Activated naive CD8-positive, alpha-beta T cell treated with anti-CD3 and anti-CD28 coated beads, Interleukin-2, amount 10 ng/mL, durations not matched to agents 7 days and 5 days (primary cell): Measurements from ENCODE around the gene CREB3L2. TPM values are rescaled to one million over a fixed set of nuclear protein-coding genes. Genes with fewer than 3 reads are reported as not detected.
A peak's percentile ranks its signal among the peaks of the same experiment; 100 is the strongest.
"Not testable (repeated sequence)": the region's sequence is repeated elsewhere in the genome, so short reads cannot be mapped to it uniquely, and the experiment has no call there.

Experiments used
- ATAC-seq: fragments of 150-1000 bp; cut with Tn5 transposase; one replicate; pipeline ENCODE4 v1.10.0; 2021; ENCODE audit warnings: low read depth, moderate library complexity
- POLR2A ChIA-PET: fragments of 350-600 bp; sonication (Branson Sonifier 250); formaldehyde crosslinking; loops from one replicate; lab custom pipeline; 2021; ENCODE audit warnings: antibody characterized with exemption; lab: Charles Lee
- DNase-seq: peaks from one replicate; pipeline ENCODE4 v3.0.0; 2021
- H3K27ac Mint-ChIP-seq: one replicate; pipeline ENCODE4 v1.8.0; 2022; ENCODE audit warnings: mild to moderate bottlenecking, mixed read lengths
- H3K27me3 Mint-ChIP-seq: one replicate; pipeline ENCODE4 v1.8.0; 2022; ENCODE audit warnings: mild to moderate bottlenecking, moderate library complexity, mixed read lengths
- H3K36me3 Mint-ChIP-seq: one replicate; pipeline ENCODE4 v1.8.0; 2021; ENCODE audit warnings: mild to moderate bottlenecking, mixed read lengths
- H3K4me1 Mint-ChIP-seq: one replicate; pipeline ENCODE4 v1.8.0; 2021; ENCODE audit warnings: mixed read lengths
- H3K4me3 Mint-ChIP-seq: one replicate; pipeline ENCODE4 v1.8.0; 2022; ENCODE audit warnings: mild to moderate bottlenecking, moderate library complexity, mixed read lengths
- H3K9me3 Mint-ChIP-seq: one replicate; pipeline ENCODE4 v1.8.0; 2021; ENCODE audit warnings: mixed read lengths
- total RNA-seq, 2 experiments: library from RNA; stranded (reverse); gene quantifications; one replicate each; pipeline ENCODE4 v1.2.3, GENCODE V29; 2021

CREB3L2 gene
- total RNA-seq, 2 experiments from 2014 or later: 20.6 to 25.4 TPM

- POLR2A ChIA-PET: no interaction called here
- Mint-ChIP-seq H3K4me3 (no peak overlapping the region), H3K36me3 (peaks cover 8% of the 10 kb centered on the region), H3K9me3 (peaks cover 13% of the 10 kb centered on the region), H3K4me1 (peaks cover 12% of the 10 kb centered on the region), H3K27me3 (peaks cover 8% of the 10 kb centered on the region), H3K27ac (no peak overlapping the region)
- ATAC-seq (no peak), DNase-seq (no peak)
Measured at GRCh38 chr7:138025215-138026186, 23.6 kb upstream of the CREB3L2 start.

DNA sequence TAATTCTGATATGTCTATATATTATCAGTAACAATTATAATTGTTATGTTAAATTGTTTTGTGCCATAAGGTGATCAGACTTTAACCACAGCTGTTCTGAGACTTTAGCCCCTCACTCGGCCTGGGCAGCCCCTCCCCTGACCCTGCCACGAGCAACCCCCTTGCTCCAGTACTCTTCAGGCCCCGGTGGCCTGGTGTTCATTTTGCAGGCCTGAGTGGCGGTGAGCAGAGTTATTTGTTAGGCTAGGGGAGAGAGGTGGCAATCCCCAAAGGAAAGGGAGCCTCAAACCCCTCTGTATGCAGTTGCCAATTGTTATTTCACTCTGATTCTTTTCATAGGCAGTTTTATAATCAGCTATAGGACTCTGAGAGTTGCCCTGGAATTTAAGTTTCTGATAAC lies 22.9 kb upstream of the CREB3L2 start:
- DNase-seq (no peak), ATAC-seq (no peak)
- no peak overlapping the region for H3K4me3 Mint-ChIP-seq
- peaks cover 13% of the 10 kb centered on the region for H3K9me3 Mint-ChIP-seq
- H3K27me3 Mint-ChIP-seq: peaks cover 8% of the 10 kb centered on the region
- POLR2A ChIA-PET: interaction anchor here (1.7 kb wide), 1 partner anchor 23 kb away, joined by 4 read pairs; the partner anchor contains the start of gene CREB3L2
- H3K4me1 Mint-ChIP-seq: peaks cover 12% of the 10 kb centered on the region
- H3K27ac Mint-ChIP-seq: no peak overlapping the region
- H3K36me3 Mint-ChIP-seq: peaks cover 8% of the 10 kb centered on the region

DNA sequence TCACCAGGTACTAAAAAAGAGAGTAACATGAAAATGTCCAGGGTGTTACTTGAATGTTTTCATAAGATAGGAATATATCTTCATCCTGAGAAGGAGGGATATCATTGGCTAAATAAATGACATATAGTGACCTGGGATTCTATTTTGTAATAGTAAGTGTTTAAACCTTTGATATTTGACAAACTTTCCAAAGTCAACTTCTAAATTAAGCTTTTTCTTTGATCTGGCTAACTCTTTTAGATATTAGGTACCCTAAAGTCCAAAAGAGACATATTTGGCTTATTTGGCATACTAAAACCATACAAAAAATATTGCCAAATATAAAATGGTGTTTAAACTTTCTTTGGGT lies 22.4 kb upstream of the CREB3L2 start:
- POLR2A ChIA-PET: interaction anchor here (1.7 kb wide), 1 partner anchor 23 kb away, joined by 4 read pairs; the partner anchor contains the start of gene CREB3L2
- Mint-ChIP-seq H3K27ac (peak overlapping the region; percentile 70), H3K9me3 (peaks cover 13% of the 10 kb centered on the region), H3K4me1 (peaks cover 12% of the 10 kb centered on the region), H3K36me3 (peaks cover 8% of the 10 kb centered on the region), H3K4me3 (peak overlapping the region; percentile 20), H3K27me3 (peaks cover 8% of the 10 kb centered on the region)
- ATAC-seq: no peak
- no peak for DNase-seq

DNA sequence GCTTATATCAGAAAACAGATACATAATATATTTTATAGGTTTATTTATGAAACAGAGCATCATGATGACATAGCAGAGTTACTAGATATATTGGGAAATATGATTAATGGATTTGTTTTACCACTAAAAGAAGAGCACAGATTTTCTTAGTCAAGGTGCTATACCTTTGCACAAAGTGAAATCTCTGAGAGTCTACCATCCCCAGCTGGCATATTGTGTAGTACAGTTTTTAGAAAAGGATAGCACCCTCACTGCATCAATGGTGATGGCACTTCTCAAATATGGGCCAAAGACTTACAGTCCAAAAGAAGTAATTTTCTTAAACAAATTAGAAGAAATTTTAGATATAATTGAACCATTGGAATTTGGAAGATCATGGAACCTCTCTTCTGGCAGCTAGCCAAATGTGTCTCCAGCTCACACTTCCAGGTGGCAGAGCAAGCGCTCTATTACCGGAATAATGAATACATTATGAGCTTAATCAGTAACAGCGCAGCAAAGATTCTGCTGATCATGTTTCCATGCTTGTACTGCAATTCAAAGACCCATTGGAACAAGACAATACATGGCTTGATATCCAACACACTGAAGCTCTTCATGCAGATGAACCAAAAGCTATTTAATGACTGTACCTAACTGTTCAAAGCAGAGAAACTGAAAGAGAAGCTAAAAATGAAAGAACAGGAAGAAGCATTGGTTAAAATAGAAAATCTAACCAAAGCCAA lies 21.9 kb upstream of the CREB3L2 start:
- peaks cover 8% of the 10 kb centered on the region for H3K36me3 Mint-ChIP-seq
- peak overlapping the region; percentile 70 for H3K27ac Mint-ChIP-seq
- H3K27me3 Mint-ChIP-seq: peaks cover 7% of the 10 kb centered on the region
- ATAC-seq: peak; percentile 95
- no peak for DNase-seq
- H3K4me1 Mint-ChIP-seq: peaks cover 12% of the 10 kb centered on the region
- peaks cover 13% of the 10 kb centered on the region for H3K9me3 Mint-ChIP-seq
- POLR2A ChIA-PET: interaction anchor here (1.7 kb wide), 1 partner anchor 22 kb away, joined by 4 read pairs; the partner anchor contains the start of gene CREB3L2
- H3K4me3 Mint-ChIP-seq: peak overlapping the region; percentile 20

GRCh38 chr7:138021889-138022288 lies 20.0 kb upstream of the CREB3L2 start:
- Mint-ChIP-seq H3K27me3 (no peaks in the 10 kb centered on the region), H3K9me3 (peaks cover 13% of the 10 kb centered on the region), H3K4me3 (no peak overlapping the region), H3K4me1 (peaks cover 12% of the 10 kb centered on the region), H3K36me3 (peaks cover 8% of the 10 kb centered on the region), H3K27ac (no peak overlapping the region)
- DNase-seq: no peak
- POLR2A ChIA-PET: no interaction called here
- ATAC-seq: no peak

GRCh38 chr7:138017992-138018391 lies 16.1 kb upstream of the CREB3L2 start:
- no peak overlapping the region for H3K27ac Mint-ChIP-seq
- H3K27me3 Mint-ChIP-seq: no peaks in the 10 kb centered on the region
- no peaks in the 10 kb centered on the region for H3K9me3 Mint-ChIP-seq
- no peak overlapping the region for H3K4me3 Mint-ChIP-seq
- POLR2A ChIA-PET: interaction anchor here (0.7 to 1.0 kb wide), 2 partner anchors 9 to 171 kb away, joined by 3 to 8 read pairs; partner anchors contain the start of gene DGKI
- peaks cover 3% of the 10 kb centered on the region for H3K4me1 Mint-ChIP-seq
- ATAC-seq: no peak
- DNase-seq: no peak
- peaks cover 5% of the 10 kb centered on the region for H3K36me3 Mint-ChIP-seq

GRCh38 chr7:138015096-138015495 lies 13.2 kb upstream of the CREB3L2 start:
- ATAC-seq: no peak
- H3K9me3 Mint-ChIP-seq: no peaks in the 10 kb centered on the region
- no peaks in the 10 kb centered on the region for H3K4me1 Mint-ChIP-seq
- no peak overlapping the region for H3K27ac Mint-ChIP-seq
- H3K27me3 Mint-ChIP-seq: no peaks in the 10 kb centered on the region
- no peaks in the 10 kb centered on the region for H3K36me3 Mint-ChIP-seq
- no peak for DNase-seq
- POLR2A ChIA-PET: no interaction called here
- no peak overlapping the region for H3K4me3 Mint-ChIP-seq

- Mint-ChIP-seq H3K27ac (no peak overlapping the region), H3K4me1 (no peaks in the 10 kb centered on the region), H3K9me3 (no peaks in the 10 kb centered on the region), H3K4me3 (no peak overlapping the region), H3K27me3 (no peaks in the 10 kb centered on the region), H3K36me3 (no peaks in the 10 kb centered on the region)
- POLR2A ChIA-PET: no interaction called here
- DNase-seq: no peak
- ATAC-seq: no peak
Measured at GRCh38 chr7:138014686-138015085, 12.8 kb upstream of the CREB3L2 start.

DNA sequence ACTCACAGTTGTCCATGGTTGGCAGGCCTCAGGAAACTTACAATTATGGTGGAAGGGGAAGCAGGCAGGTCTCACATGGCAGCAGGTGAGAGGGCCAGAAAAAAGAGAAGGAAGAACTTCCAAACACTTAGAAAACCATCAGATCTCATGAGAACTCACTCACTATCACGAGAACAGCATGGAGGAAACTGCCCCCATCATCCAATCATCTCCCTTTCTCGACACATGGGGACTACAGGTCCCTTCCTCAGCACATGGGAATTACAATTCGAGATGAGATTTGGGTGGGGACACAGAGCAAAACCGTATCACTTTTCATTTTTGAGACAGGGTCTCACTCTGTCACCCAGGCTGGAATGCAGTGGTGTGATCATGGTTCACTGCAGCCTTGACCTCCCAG lies 12.3 kb upstream of the CREB3L2 start:
- ATAC-seq, DNase-seq, H3K36me3 Mint-ChIP-seq, H3K4me3 Mint-ChIP-seq, POLR2A ChIA-PET, H3K27ac Mint-ChIP-seq, H3K27me3 Mint-ChIP-seq, H3K9me3 Mint-ChIP-seq, H3K4me1 Mint-ChIP-seq: not testable (repeated sequence)

- POLR2A ChIA-PET: interaction anchor here (1.0 kb wide), 1 partner anchor 9 kb away, joined by 3 read pairs; no protein-coding TSS in a partner anchor
- H3K27me3 Mint-ChIP-seq: no peaks in the 10 kb centered on the region
- H3K4me3 Mint-ChIP-seq: no peak overlapping the region
- H3K36me3 Mint-ChIP-seq: no peaks in the 10 kb centered on the region
- no peak for DNase-seq
- H3K9me3 Mint-ChIP-seq: no peaks in the 10 kb centered on the region
- ATAC-seq: no peak
- no peak overlapping the region for H3K27ac Mint-ChIP-seq
- H3K4me1 Mint-ChIP-seq: peaks cover 6% of the 10 kb centered on the region
Measured at GRCh38 chr7:138009350-138009653, 7.4 kb upstream of the CREB3L2 start.

DNA sequence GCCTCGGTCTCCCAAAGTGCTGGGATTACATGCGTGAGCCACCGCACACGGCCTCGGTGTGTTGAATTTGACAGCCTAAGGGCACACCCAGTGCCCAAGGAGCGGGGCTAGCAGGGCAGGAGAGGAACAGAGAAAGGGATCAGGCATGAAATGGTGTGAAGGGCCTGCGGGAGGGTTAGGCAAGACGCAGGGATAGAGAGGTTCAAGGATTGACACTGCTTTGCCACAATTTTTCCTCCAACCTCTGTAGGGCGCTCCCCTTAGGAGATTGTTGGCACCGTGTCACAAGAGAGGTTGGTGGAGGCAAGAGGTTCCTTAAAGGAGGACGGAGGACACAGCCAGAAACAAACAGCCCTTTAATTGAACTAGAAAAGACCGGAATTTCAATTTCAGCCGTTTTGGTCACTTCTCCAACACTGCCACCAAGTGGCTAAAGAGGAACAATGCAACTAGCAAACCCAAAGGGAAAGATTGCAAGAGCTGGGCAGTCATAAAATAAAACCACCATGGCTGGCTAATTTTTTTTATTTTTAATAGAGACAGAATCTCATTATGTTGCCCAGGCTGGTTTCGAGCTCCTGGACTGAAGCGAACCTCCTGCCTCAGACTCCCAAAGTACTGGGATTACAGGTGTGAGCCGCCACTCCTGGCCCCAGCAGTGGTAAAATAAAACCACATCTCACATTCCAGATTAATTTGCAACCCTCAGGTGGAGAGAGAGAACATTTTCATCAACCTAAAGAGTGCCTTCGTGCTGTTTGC lies 6.9 kb upstream of the CREB3L2 start:
- ATAC-seq: peak; percentile 47

DNA sequence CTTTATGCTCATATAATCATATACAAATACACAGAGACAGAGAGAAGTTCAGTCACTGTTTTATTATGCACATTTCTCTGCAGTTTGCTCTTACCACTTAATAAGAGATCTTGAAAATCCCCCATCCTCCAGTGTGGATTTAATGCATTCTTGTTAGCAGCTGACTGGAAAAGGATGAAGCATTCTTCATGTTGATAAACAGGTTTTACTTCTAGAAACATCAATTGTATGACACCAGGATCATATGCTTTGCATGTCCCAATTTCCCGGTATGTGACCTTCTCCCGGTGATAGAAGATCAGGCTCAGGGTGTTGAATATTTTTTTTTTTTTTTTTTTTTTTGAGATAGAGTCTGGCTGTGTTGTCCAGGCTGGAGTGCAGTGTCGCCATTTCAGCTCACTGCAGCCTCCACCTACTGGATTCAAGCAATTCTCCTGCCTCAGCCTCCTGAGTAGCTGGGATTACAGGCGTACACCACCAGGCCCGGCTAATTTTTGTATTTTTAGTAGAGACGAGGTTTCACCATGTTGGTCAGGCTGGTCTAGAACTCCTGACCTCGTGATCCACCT lies 6.2 kb upstream of the CREB3L2 start:
- Mint-ChIP-seq H3K4me1 (peaks cover 6% of the 10 kb centered on the region), H3K27ac (no peak overlapping the region), H3K9me3 (no peaks in the 10 kb centered on the region), H3K27me3 (no peaks in the 10 kb centered on the region), H3K4me3 (no peak overlapping the region), H3K36me3 (no peaks in the 10 kb centered on the region)
- DNase-seq (no peak), ATAC-seq (no peak)
- POLR2A ChIA-PET: interaction anchor here (0.7 to 1.0 kb wide), 2 partner anchors 10 to 352 kb away, joined by 3 to 6 read pairs; no protein-coding TSS in a partner anchor

More for the DNA sequence above, 6.9 kb upstream of the CREB3L2 start:
- Mint-ChIP-seq H3K4me1 (peaks cover 6% of the 10 kb centered on the region), H3K4me3 (peak overlapping the region; percentile 46), H3K9me3 (no peaks in the 10 kb centered on the region), H3K27me3 (no peaks in the 10 kb centered on the region), H3K27ac (no peak overlapping the region), H3K36me3 (no peaks in the 10 kb centered on the region)
- POLR2A ChIA-PET: interaction anchor here (0.7 to 1.0 kb wide), 2 partner anchors 9 to 353 kb away, joined by 3 to 6 read pairs; no protein-coding TSS in a partner anchor
- no peak for DNase-seq
